HepG2 (cell line): Measurements from ENCODE around the gene PANK2. TPM values are rescaled to one million over a fixed set of nuclear protein-coding genes. Genes with fewer than 3 reads are reported as not detected.

ENCODE experiments used
- ARHGAP35 ChIP-seq: sonication (generic); formaldehyde crosslinking; IDR thresholded peaks from 2 replicates; pipeline ENCODE4 v1.9.0; 2022; ENCODE audit warnings: mild to moderate bottlenecking, inconsistent platforms, moderate library complexity, missing genetic modification reagents, borderline replicate concordance
- ARNT2 ChIP-seq: sonication (generic); formaldehyde crosslinking; IDR thresholded peaks from 2 replicates; pipeline ENCODE4 v1.8.0; 2022; ENCODE audit warnings: mild to moderate bottlenecking, low read depth, missing genetic modification reagents, moderate library complexity
- ATRX ChIP-seq: sonication (generic); formaldehyde crosslinking; IDR thresholded peaks from 2 replicates; pipeline ENCODE4 v1.4.0; 2020; ENCODE audit warnings: missing genetic modification reagents, borderline replicate concordance
- CENPX ChIP-seq: sonication (generic); formaldehyde crosslinking; IDR thresholded peaks from 2 replicates; pipeline ENCODE4 v1.9.0; 2021; ENCODE audit warnings: mild to moderate bottlenecking, missing genetic modification reagents, moderate library complexity
- CHD4 ChIP-seq: fragments of 200-600 bp; sonication (generic); IDR thresholded peaks from 2 replicates; pipeline ENCODE4 v1.7.0; 2017; ENCODE audit warnings: mild to moderate bottlenecking, low read length, borderline replicate concordance
- EED ChIP-seq: sonication (generic); formaldehyde crosslinking; IDR thresholded peaks from 2 replicates; pipeline ENCODE4 v1.5.0; 2020; ENCODE audit warnings: mild to moderate bottlenecking, missing genetic modification reagents
- MBD4 ChIP-seq: IDR thresholded peaks from 2 replicates; pipeline ENCODE4 v1.6.1; 2012; ENCODE audit warnings: low read length, inconsistent platforms, borderline replicate concordance
- PHF20 ChIP-seq: sonication (generic); formaldehyde crosslinking; IDR thresholded peaks from 2 replicates; pipeline ENCODE4 v1.5.0; 2020; ENCODE audit warnings: mild to moderate bottlenecking, missing genetic modification reagents
- RAD21 ChIP-seq: fragments of 450-650 bp; formaldehyde crosslinking; IDR thresholded peaks from 2 replicates; pipeline ENCODE4 v1.5.0; 2020; ENCODE audit warnings: mild to moderate bottlenecking
- REPIN1 ChIP-seq: sonication (generic); formaldehyde crosslinking; IDR thresholded peaks from 2 replicates; pipeline ENCODE4 v1.8.0; 2022; ENCODE audit warnings: missing genetic modification reagents, low read depth, mild to moderate bottlenecking, borderline replicate concordance
- SAP130 ChIP-seq: IDR thresholded peaks from 2 replicates; pipeline ENCODE4 v1.6.1; 2016; ENCODE audit warnings: low read depth
- SOX13 ChIP-seq, 3 experiments: fragments of 450-650 bp in 1 of 3; sonication (generic) in 1 of 3; formaldehyde crosslinking in 1 of 3; IDR thresholded peaks in 2 of 3; conservative IDR thresholded peaks in 1 of 3; 2 replicates each; pipeline versions ENCODE4 v1.5.0 to v1.6.1; 2016 to 2020; ENCODE audit warnings: antibody characterized with exemption in 1 of 3, mild to moderate bottlenecking in 1 of 3, missing compliant biosample characterization in 1 of 3, missing genetic modification reagents in 1 of 3, moderate library complexity in 1 of 3
- STAG1 ChIP-seq: sonication (generic); formaldehyde crosslinking; IDR thresholded peaks from 2 replicates; pipeline ENCODE4 v1.4.0; 2020; ENCODE audit warnings: missing genetic modification reagents
- SYNCRIP ChIP-seq: fragments of 200-400 bp; formaldehyde crosslinking; IDR thresholded peaks from 2 replicates; pipeline ENCODE4 v1.6.1; 2018; ENCODE audit warnings: mild to moderate bottlenecking, low read depth, low read length; ENCODE audit not compliant: insufficient read depth
- ZBTB7A ChIP-seq: sonication (generic); formaldehyde crosslinking; IDR thresholded peaks from 2 replicates; pipeline ENCODE4 v1.8.0; 2022; ENCODE audit warnings: mild to moderate bottlenecking, missing genetic modification reagents
- ZFP36 ChIP-seq: fragments of 150-350 bp; IDR thresholded peaks from 2 replicates; pipeline ENCODE4 v1.6.1; 2018; ENCODE audit warnings: borderline replicate concordance, low read length, low read depth; ENCODE audit not compliant: partially characterized antibody
- ZNF143 ChIP-seq: sonication (generic); formaldehyde crosslinking; IDR thresholded peaks from 2 replicates; pipeline ENCODE4 v1.4.0; 2020; ENCODE audit warnings: missing genetic modification reagents
- ZNF567 ChIP-seq: sonication (generic); formaldehyde crosslinking; IDR thresholded peaks from 2 replicates; pipeline ENCODE4 v1.8.1; 2023; ENCODE audit warnings: mild to moderate bottlenecking, missing genetic modification reagents, borderline replicate concordance
- ZNF746 ChIP-seq: sonication (generic); formaldehyde crosslinking; IDR thresholded peaks from 2 replicates; pipeline ENCODE4 v1.8.0; 2022; ENCODE audit warnings: mild to moderate bottlenecking, missing genetic modification reagents
- ZNF75D ChIP-seq: sonication (generic); formaldehyde crosslinking; IDR thresholded peaks from 2 replicates; pipeline ENCODE4 v1.8.1; 2023; ENCODE audit warnings: missing genetic modification reagents, mild to moderate bottlenecking, borderline replicate concordance
- ZNF839 ChIP-seq: sonication (generic); formaldehyde crosslinking; IDR thresholded peaks from 2 replicates; pipeline ENCODE4 v1.4.0; 2020; ENCODE audit warnings: missing genetic modification reagents, mild to moderate bottlenecking, borderline replicate concordance
- polyA plus RNA-seq, 8 experiments: library from polyadenylated mRNA; depleted of rRNA in 3 of 8; stranded (reverse) in 7 of 8; unstranded in 1 of 8; fragments of >200 nt; fragmentation: Illumina TruSeq in 4 of 8; extraction: Trizol in 4 of 8; gene quantifications; 2 replicates each; pipeline versions ENCODE4 v1.2.1 to v1.2.3, GENCODE V29; 2011 to 2016; ENCODE audit warnings: low read depth in 4 of 8, missing spikeins in 1 of 8, mixed read lengths in 1 of 8; ENCODE audit not compliant: insufficient read depth in 1 of 8
- total RNA-seq, 5 experiments: library from RNA; depleted of rRNA; stranded (reverse); fragments of >200 nt; fragmentation: Illumina TruSeq; extraction: Trizol; gene quantifications; 2 replicates each; pipeline ENCODE4 v1.2.3, GENCODE V29; 2016; ENCODE audit warnings: low read depth in 1 of 5
- TF ChIP-seq, protein P1 (sequence below): sonication (generic); formaldehyde crosslinking; IDR thresholded peaks from 2 replicates; pipeline ENCODE4 v1.8.1; 2022; ENCODE audit warnings: low read depth, mild to moderate bottlenecking, missing genetic modification reagents
- TF ChIP-seq, protein P2 (sequence below): sonication (generic); formaldehyde crosslinking; IDR thresholded peaks from 2 replicates; pipeline ENCODE4 v1.8.1; 2023; ENCODE audit warnings: mild to moderate bottlenecking, missing genetic modification reagents

The PANK2 gene
- total and polyA plus RNA-seq, 2 of the 13 experiments (the other 11 are each of a cell fraction or from before 2014, with no cell fraction given): 39.2 to 123 TPM

DNA sequence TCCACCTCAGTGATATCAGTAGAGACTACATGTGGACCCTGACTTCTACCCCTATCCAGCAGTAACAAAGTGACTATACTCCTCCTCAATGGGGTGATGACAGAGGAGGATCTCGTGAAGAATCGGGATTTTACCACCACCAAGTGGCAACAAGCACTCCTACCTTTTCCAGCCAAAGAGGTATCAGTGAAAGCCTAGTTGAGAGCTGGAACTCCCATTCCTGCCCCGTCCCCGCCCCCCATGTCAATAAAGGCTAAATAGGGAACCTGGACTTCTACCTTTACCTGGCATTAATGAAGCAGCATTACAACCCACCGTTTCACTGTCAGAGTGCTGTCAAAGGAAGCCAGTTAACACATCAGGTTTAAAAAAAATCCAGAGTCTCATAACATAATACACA is 80.8 kb downstream of the PANK2 start (continued):
- TF ChIP-seq ARNT2 (CRISPR knock-in tag) (no peak), ZNF143 (CRISPR knock-in tag) (no peak), CHD4 (no peak), ZNF746 (CRISPR knock-in tag) (no peak), RAD21 (CRISPR knock-in tag) (peak; percentile 40; the same call in 1 of the 2 replicates), SOX13 (IDR thresholded peaks at IDR 0.05) (no peak), SOX13 (CRISPR knock-in tag; conservative IDR thresholded peaks at IDR 0.05 in 1 of 2, IDR thresholded peaks at IDR 0.05 in 1 of 2) (peak in 1 of 2 experiments; percentile 18; a peak in 1 of 4 replicates), ZBTB7A (no peak), SAP130 (no peak), MBD4 (no peak), CENPX (no peak), ATRX (no peak), ZNF567 (CRISPR knock-in tag) (no peak), REPIN1 (CRISPR knock-in tag) (no peak), ZNF839 (no peak), EED (no peak), SYNCRIP (no peak), ZFP36 (no peak), PHF20 (no peak), STAG1 (CRISPR knock-in tag) (peak; percentile 76), ARHGAP35 (CRISPR knock-in tag) (no peak), ZNF75D (CRISPR knock-in tag) (no peak)
- TF ChIP-seq, protein P1, sequence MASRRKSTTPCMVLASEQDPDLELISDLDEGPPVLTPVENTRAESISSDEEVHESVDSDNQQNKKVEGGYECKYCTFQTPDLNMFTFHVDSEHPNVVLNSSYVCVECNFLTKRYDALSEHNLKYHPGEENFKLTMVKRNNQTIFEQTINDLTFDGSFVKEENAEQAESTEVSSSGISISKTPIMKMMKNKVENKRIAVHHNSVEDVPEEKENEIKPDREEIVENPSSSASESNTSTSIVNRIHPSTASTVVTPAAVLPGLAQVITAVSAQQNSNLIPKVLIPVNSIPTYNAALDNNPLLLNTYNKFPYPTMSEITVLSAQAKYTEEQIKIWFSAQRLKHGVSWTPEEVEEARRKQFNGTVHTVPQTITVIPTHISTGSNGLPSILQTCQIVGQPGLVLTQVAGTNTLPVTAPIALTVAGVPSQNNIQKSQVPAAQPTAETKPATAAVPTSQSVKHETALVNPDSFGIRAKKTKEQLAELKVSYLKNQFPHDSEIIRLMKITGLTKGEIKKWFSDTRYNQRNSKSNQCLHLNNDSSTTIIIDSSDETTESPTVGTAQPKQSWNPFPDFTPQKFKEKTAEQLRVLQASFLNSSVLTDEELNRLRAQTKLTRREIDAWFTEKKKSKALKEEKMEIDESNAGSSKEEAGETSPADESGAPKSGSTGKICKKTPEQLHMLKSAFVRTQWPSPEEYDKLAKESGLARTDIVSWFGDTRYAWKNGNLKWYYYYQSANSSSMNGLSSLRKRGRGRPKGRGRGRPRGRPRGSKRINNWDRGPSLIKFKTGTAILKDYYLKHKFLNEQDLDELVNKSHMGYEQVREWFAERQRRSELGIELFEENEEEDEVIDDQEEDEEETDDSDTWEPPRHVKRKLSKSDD (CRISPR knock-in tag): no peak
- TF ChIP-seq, protein P2, sequence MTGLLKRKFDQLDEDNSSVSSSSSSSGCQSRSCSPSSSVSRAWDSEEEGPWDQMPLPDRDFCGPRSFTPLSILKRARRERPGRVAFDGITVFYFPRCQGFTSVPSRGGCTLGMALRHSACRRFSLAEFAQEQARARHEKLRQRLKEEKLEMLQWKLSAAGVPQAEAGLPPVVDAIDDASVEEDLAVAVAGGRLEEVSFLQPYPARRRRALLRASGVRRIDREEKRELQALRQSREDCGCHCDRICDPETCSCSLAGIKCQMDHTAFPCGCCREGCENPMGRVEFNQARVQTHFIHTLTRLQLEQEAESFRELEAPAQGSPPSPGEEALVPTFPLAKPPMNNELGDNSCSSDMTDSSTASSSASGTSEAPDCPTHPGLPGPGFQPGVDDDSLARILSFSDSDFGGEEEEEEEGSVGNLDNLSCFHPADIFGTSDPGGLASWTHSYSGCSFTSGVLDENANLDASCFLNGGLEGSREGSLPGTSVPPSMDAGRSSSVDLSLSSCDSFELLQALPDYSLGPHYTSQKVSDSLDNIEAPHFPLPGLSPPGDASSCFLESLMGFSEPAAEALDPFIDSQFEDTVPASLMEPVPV (CRISPR knock-in tag): no peak
